Measurements from ENCODE around the gene PAPOLA. TPM values are rescaled to one million over a fixed set of nuclear protein-coding genes. Genes with fewer than 3 reads are reported as not detected.
A peak's percentile ranks its signal among the peaks of the same experiment; 100 is the strongest.
"Not testable (repeated sequence)": the region's sequence is repeated elsewhere in the genome, so short reads cannot be mapped to it uniquely, and the experiment has no call there.

Gene PAPOLA
- total and polyA plus RNA-seq, 8 donors: 140 to 264 (median 232) TPM

DNA sequence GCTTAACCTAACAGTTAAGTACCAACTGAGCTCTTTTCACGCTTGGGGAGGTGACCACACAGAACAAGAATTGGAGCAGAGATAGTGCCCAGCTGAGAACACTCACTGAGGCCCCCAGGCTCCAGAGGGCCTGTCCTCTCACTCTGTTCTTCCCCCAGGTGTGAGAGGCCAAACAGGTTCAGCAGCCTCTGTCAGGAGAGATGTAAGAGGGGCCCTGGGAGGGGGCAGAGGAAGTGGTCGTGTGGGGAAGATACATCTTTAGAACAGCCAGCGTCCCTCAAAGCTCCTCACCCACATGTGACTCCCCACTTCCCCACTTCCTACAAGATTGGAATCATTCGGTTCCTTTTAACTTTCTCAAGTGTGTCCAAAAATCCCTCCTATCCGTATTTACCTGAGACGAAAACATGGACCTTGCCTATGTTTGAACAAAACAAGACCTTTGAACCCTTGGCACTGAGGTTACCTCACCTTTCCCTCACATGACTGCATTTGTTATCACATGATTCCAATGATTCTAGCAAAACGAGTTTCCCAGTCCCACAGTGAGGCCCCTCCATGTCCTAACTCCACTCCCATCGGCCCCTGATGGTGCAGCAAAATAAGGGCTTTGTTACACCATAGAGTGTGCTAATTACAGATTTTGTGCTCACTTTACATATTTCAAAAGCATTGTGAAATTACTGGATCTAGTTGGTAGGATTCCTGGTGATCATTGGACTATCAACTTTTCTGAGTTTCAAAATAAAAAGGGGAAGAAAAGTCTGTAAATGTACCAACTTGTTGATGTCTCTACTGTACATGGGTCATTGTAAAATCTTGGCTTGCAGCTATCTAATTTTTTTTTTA, 40.0 kb upstream of the PAPOLA start:
- intact Hi-C loops (cut with DNase I): no loop called here
- TF ChIP-seq, protein P1, sequence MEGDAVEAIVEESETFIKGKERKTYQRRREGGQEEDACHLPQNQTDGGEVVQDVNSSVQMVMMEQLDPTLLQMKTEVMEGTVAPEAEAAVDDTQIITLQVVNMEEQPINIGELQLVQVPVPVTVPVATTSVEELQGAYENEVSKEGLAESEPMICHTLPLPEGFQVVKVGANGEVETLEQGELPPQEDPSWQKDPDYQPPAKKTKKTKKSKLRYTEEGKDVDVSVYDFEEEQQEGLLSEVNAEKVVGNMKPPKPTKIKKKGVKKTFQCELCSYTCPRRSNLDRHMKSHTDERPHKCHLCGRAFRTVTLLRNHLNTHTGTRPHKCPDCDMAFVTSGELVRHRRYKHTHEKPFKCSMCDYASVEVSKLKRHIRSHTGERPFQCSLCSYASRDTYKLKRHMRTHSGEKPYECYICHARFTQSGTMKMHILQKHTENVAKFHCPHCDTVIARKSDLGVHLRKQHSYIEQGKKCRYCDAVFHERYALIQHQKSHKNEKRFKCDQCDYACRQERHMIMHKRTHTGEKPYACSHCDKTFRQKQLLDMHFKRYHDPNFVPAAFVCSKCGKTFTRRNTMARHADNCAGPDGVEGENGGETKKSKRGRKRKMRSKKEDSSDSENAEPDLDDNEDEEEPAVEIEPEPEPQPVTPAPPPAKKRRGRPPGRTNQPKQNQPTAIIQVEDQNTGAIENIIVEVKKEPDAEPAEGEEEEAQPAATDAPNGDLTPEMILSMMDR (IDR thresholded peaks at IDR 0.05): no peak
- no peaks in the 10 kb centered on the region for H3K4me1 ChIP-seq
- no peaks in the 10 kb centered on the region for H3K27me3 ChIP-seq
- no peaks in the 10 kb centered on the region for H3K36me3 ChIP-seq
- peak in 1 of 4 donors; percentile 2 for DNase-seq
- no peak overlapping the region for H3K4me3 ChIP-seq
- no peak overlapping the region for H3K27ac ChIP-seq
- no peak for ATAC-seq
- H3K9me3 ChIP-seq: no peaks in the 10 kb centered on the region

DNA sequence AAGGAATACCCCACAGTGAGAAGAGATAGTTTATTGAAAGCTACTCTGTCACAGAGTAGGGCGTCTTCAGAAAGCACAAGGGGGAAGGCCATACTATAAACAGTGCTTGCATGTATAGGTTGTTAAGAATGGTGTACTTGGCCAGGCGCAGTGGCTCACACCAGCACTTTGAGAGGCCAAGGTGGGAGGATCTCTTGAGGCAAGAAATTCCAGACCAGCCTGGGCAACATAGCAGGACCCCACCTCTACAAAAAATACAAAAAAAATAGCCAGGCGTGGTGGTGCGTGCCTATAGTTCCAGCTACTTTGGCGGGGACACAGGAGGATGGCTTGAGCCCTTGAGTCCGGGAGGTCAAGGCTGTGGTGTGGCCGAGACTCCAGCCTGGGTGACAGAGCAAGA, 38.0 kb upstream of the PAPOLA start:
- Histone ChIP-seq H3K4me3 (no peak overlapping the region), H3K36me3 (no peaks in the 10 kb centered on the region), H3K9me3 (no peaks in the 10 kb centered on the region), H3K27me3 (no peaks in the 10 kb centered on the region), H3K27ac (no peak overlapping the region), H3K4me1 (no peaks in the 10 kb centered on the region)
- TF ChIP-seq, protein P1 (IDR thresholded peaks at IDR 0.05): no peak
- DNase-seq: no peak
- intact Hi-C loops (cut with DNase I): no loop called here
- no peak for ATAC-seq

DNA sequence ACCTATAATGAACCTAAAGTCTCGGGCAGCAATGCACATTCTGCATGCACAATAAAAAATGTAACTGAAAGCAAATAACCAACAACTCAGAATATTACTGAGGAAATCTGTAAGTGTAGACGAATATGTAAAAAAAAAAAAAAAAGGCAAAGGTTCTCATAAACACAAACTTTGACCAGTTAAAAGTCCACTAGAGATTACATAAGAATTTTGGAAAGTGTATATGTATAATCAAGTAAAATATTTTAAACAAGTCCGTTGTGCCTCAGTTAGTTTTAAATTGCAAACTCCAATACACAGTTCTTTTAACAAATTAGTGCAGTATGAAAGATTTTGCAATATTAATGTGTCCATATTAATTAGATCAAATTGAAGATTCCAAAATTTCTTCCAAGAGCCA, 35.3 kb upstream of the PAPOLA start:
- H3K9me3 ChIP-seq: no peaks in the 10 kb centered on the region
- intact Hi-C loops (cut with DNase I): no loop called here
- no peaks in the 10 kb centered on the region for H3K27me3 ChIP-seq
- TF ChIP-seq, protein P1 (IDR thresholded peaks at IDR 0.05): no peak
- H3K27ac ChIP-seq: no peak overlapping the region
- no peak for DNase-seq
- no peak overlapping the region for H3K4me3 ChIP-seq
- H3K4me1 ChIP-seq: no peaks in the 10 kb centered on the region
- H3K36me3 ChIP-seq: no peaks in the 10 kb centered on the region
- no peak for ATAC-seq

DNA sequence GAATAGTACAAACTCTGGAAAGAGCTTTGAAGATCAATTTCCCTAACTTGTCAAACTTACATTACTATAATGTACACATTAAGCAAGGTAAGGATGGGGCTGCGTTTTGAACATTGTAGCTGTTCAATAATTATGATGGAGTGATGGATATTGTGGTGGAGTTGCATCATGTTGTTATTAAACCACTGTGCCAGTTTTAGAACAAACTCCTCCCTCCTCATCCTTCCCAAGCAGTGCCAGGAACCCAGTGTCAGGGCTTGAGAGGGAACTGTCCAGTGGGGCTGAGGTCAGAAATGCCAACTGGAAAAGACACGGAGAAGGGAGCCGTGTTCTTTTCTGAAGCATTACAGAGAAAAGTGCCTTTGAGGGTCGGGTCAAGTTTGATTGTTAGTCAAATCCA, 31.9 kb upstream of the PAPOLA start:
- no peak overlapping the region for H3K4me3 ChIP-seq
- intact Hi-C loops (cut with DNase I): no loop called here
- H3K36me3 ChIP-seq: no peaks in the 10 kb centered on the region
- TF ChIP-seq, protein P1 (IDR thresholded peaks at IDR 0.05): no peak
- ATAC-seq (no peak), DNase-seq (no peak)
- H3K4me1 ChIP-seq: no peaks in the 10 kb centered on the region
- H3K27me3 ChIP-seq: no peaks in the 10 kb centered on the region
- no peaks in the 10 kb centered on the region for H3K9me3 ChIP-seq
- H3K27ac ChIP-seq: no peak overlapping the region

DNA sequence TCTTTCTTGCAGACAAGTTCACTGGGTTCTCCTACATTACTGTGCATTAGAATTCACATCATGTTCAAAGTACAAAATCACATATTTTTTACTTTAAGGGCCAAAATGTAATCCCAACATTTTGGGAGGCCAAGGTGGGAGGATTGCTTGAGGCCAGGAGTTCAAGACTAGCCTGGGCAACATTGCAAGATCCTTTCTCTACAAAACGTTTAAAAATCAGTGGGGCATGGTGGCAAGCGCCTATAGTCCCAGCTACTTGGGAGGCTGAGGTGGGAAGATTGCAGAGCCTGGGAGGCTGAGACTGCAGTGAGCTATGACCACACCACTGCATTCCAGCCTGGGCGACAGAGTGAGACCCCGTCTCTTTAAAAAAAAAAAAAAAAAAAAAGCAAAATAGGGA, 31.2 kb upstream of the PAPOLA start:
- H3K27ac ChIP-seq; H3K4me3 ChIP-seq; ATAC-seq; H3K27me3 ChIP-seq; intact Hi-C loops (cut with DNase I); H3K36me3 ChIP-seq; H3K9me3 ChIP-seq; H3K4me1 ChIP-seq; DNase-seq: not testable (repeated sequence)

DNA sequence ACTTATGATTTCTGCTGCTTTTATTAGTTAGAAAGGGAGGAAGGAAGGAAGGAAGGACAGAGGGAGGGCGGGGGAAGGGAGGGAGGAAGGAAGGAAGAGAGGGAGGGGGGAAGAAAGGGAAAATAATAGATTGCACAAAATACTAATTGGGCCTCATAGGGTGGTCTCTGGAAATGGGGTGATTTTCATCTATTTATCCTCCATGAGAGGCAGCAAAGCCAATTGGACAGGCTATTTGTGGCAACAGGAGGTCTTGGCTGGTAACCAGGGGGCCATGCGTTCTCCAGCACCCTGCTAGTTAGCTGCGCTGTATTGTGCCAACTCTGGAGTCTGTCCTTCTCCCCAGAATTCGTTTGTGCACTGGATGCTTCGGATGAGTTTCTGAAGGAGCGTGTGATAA, 24.1 kb upstream of the PAPOLA start:
- ATAC-seq (no peak), DNase-seq (no peak)
- no peak overlapping the region for H3K4me3 ChIP-seq
- H3K27ac ChIP-seq: no peak overlapping the region
- intact Hi-C loops (cut with DNase I): no loop called here
- no peaks in the 10 kb centered on the region for H3K9me3 ChIP-seq
- H3K27me3 ChIP-seq: no peaks in the 10 kb centered on the region
- TF ChIP-seq, protein P1 (IDR thresholded peaks at IDR 0.05): no peak
- no peaks in the 10 kb centered on the region for H3K36me3 ChIP-seq
- H3K4me1 ChIP-seq: no peaks in the 10 kb centered on the region
